EH (cell line): ENCODE results near the gene ITGA1.
"Not testable (repeated sequence)": the region's sequence is repeated elsewhere in the genome, so short reads cannot be mapped to it uniquely, and the experiment has no call there.

Source experiments
- DNase-seq: peaks from one replicate; pipeline ENCODE4 v3.0.0-alpha.2; 2015; ENCODE audit warnings: low read depth

Gene ITGA1

DNA sequence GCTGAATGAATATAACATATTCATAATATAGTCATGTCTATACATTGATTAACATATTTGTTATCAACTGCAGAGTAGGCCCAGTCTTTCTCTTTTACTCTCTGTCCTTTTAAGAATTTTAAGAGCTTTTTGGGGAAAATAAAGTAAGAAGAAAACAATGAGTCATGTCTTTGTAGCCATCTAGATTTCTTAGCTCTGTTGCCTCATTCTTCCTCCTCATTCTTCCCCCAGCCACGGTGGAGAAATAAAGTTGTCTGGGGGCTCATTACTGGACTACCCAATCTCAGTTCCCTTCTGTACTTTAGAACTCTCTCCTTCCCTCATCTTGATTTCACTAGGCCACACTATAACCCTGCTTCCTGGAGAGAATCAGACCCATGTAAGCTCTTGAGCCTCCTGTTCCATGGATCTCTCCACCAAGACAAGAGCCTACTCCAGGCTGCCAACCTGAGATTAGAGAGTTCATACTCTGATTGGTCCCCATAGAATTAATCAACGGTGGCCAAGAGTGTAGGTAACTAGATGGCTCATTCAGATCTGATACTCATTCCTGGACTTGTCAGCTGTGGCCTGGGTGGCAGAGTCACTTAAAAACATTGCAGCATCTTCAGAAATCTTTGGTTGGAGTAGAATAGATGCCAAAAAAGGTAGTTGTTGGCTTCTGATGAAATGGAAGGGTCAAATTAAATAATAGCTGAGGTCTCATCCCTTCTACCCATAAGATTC lies 44.2 kb downstream of the ITGA1 start:
- DNase-seq: peak; percentile 44

DNA sequence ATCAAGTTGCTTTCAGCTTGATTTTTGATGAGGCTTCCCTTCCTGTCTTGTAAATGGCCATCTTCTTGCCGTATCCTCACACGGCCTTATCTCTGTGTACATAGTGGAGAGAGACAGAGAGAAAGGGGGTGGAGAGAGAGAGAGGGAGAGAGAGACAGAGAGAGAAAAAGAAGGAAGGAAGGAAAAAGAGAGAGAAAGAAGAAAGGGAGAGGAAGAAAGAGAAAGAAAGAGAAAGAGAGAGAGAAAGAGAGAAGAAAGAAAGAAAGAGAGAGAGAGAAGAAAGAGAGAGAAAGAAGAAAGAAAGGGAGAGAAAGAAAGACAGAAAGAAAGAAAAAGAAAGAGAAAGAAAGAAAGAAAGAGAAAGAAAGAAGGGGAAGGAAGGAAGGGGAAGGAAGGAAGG lies 46.6 kb downstream of the ITGA1 start:
- DNase-seq: no peak

- DNase-seq: peak; percentile 28
Measured at GRCh38 chr5:52837068-52837467, 49.4 kb downstream of the ITGA1 start.

DNA sequence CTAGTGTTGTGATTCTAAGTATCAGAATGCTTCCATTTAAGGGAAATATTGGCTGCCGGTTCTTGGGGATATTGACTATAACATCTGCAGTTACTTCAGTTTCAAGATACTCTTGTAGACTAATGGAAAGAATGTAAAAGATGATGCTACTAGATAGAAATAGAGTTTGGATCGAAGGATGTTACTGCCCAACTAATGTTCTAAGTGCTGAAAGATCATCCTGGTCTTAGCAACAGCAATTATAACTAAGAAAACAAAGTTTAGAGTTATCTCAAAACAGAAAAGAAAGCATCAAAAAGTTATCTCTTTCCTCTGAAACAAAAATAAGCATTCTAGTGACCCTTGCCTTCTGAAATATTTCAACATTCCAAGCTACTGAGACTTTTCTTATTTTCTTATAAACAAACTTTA lies 49.9 kb downstream of the ITGA1 start:
- peak; percentile 70 for DNase-seq

- peak; percentile 56 for DNase-seq
Measured at GRCh38 chr5:52838326-52839015, 50.8 kb downstream of the ITGA1 start.

DNA sequence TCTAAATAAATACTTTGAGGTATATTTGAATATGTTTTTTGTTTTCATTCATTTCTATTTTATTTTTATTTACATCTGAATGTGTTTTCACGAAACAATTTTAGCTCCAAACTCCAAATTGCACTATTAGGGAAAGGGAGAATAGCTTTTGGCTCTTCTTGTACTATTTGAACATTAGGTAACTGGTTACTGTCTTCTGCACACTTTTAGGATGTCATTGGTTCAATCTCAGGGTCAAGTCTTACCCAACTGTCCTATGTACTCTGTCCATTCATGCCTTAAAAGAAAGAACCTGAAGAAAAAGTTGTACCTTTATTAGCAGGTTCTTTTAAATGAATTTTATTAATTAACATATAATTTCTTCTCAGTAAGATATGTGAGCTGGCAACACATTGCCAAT lies 51.6 kb downstream of the ITGA1 start:
- DNase-seq: no peak

GRCh38 chr5:52840277-52841050 lies 52.7 kb downstream of the ITGA1 start:
- DNase-seq: peak; percentile 74

DNA sequence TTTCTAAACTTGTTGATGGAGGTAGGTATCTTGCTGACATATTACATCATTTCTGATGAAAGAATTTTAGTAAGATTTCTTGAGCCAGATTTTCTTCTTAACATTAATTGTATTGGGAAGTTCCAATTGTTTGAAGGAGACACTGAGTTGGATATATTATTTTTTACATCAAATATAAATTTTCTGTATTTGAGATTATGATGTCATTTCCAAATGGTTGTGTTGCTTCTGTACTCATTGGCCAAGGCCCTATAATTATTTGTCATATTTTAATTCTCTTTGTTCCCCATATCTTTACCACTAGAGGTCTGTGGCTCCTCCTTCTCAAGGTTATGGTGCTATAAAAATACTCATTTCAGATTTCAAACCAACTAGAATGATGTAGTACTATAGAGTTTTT lies 53.4 kb downstream of the ITGA1 start:
- DNase-seq: no peak

DNA sequence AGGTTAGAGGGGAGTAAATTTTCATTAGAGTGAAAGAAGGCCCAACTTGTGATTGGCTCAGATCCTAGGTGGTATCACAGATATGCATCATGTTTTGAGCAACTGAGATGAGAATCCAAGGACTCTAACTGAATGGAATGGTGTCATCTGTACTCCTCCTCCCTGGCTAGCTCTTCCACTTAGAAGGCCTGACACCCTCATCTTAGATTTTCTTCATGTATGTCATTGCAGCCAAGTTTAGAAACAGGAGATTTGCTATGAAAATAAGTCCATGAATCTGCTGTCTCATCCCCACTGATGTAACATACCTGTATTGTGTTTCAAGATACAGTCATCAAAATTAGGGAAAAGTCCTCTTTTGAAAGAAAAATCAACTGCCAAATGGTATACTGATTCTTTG lies 54.4 kb downstream of the ITGA1 start:
- DNase-seq: peak; percentile 33

DNA sequence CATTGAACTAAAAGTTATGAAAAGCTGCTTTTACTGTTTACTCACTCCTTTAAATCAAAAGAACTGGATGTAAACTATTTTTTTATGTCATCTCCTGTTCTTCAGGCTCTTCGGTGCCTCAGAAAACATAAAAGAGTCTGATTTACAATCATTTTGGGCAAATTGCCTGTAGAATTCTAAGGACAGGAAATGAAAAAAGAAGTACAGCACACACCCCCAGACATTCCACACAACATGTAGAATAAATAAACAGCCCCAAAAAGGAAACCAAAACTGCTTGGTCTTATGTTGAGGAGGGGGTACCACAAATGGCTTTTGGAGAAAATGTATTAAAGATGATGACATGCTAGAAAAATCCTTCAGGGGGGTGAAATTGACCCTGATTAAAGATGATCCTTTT lies 57.2 kb downstream of the ITGA1 start:
- DNase-seq: peak; percentile 68

- DNase-seq: peak; percentile 53
Measured at GRCh38 chr5:52846182-52846842, 58.6 kb downstream of the ITGA1 start.

- DNase-seq: not testable (repeated sequence)
Measured at GRCh38 chr5:52848688-52849087, 61.0 kb downstream of the ITGA1 start.

- DNase-seq: no peak
Measured at GRCh38 chr5:52849544-52849943, 61.8 kb downstream of the ITGA1 start.

DNA sequence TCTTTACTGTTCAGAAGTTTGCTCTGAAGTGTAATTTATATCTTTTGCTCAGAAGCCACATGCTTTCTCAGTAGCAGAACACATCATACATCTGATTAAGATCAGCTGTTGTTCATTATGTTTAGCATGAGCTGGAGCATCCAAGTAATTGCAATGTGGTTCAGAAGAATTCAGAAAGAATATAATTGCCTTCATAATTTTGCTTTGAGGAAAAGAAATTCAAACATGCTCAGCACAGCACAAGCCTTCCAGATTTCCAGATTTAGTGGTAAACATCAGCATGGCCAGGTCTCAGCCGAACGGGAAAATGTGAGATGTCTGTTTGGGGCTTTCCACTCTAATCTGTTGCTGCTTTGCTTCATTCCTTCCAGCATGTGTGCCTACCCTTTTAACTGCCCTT lies 65.9 kb downstream of the ITGA1 start:
- peak; percentile 85 for DNase-seq

- DNase-seq: no peak
Measured at GRCh38 chr5:52854301-52854700, 66.6 kb downstream of the ITGA1 start.

- no peak for DNase-seq
Measured at GRCh38 chr5:52854949-52855348, 67.2 kb downstream of the ITGA1 start.

GRCh38 chr5:52856564-52856963 lies 68.8 kb downstream of the ITGA1 start:
- peak; percentile 83 for DNase-seq

DNA sequence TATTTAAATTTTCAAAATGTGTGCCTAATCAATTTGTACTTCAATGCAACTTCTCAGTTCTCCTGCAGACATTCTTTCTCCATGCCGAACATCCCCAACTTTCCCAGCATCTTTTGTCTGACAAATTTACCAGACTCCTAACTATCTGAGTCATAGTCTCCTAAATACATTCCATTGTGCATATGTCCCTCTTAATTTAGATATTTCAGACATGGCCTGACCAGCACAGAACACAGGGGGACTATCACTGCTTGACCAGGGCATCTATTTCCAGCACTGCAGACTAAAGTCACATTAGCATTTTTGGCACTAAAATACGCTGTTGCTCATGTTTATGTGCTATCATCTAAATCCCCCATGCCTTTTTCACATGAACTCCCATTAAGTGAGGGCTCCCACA lies 71.9 kb downstream of the ITGA1 start:
- peak; percentile 99 for DNase-seq

DNA sequence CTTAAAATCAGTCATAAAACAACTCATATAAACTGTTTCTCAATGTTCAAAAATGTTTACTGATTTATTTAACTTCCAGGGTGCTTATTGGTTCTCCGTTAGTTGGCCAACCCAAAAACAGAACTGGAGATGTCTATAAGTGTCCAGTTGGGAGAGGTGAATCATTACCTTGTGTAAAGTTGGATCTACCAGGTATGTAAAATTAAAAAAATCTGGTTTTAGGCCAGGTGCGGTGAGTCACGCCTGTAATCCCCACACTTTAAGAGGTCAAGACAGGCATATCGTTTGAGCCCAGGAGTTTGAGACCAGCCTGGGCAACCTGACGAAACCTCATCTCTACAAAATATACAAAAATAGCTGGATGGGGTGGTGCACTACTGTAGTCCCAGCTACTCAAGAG lies 73.7 kb downstream of the ITGA1 start:
- no peak for DNase-seq

DNA sequence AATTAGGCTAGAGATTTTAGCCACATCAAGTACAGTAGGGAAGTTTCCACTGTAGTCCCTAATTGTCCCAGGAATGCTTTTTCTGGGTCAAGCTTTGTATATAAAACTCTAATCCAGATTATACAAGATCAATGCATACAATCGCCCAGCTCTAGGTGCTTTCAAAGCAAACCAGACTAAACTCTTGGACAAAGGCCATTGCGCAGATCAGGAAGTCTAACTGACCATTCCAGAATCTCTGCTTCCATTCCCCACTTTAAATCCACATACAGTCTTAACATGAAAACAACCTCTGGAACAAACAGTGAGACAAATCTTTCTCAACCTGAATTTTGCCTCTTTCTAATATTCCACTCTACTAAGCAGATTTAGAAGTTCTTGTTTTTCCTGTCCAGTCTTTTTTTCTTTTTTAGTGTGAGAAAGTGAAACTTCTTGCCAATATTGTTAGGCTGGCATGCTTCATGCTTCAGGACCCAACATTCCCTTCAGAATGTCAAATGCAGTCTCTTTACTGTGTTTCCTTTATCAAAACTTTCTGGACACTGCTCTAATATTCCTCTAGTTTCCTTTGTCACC lies 76.1 kb downstream of the ITGA1 start:
- no peak for DNase-seq

GRCh38 chr5:52864371-52864770 lies 76.7 kb downstream of the ITGA1 start:
- DNase-seq: peak; percentile 97

DNA sequence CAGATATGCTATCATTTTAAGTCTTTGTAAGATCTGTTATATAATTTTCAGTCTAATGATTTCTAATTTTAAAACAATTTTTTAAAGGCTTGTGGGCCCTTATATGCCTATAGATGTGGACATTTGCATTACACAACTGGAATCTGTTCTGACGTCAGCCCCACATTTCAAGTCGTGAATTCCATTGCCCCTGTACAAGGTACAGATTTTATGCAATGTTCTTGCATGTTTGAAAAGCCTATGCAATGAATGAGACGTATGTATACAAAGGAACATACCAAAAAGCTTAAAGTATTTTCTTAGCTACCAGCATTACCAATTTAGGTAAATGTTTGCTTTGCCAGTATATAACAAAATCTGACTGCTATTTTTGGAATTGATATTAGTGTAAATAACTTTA lies 77.2 kb downstream of the ITGA1 start:
- DNase-seq: peak; percentile 77
